Mammary epithelial cell (primary cell): ENCODE measurements around the gene KCNJ16.

ENCODE experiments used
- EZH2 ChIP-seq: IDR thresholded peaks from 2 replicates; pipeline ENCODE4 v1.6.1; 2012; ENCODE audit warnings: low read length, inconsistent platforms, borderline replicate concordance
- TF ChIP-seq, protein P1 (sequence below), 2 donors: IDR thresholded peaks in 1 of 2; conservative IDR thresholded peaks in 1 of 2; 2 replicates each; pipeline ENCODE4 v1.5.1; 2011 to 2012; ENCODE audit warnings: inconsistent platforms in 2 of 2, low read length in 2 of 2, mild to moderate bottlenecking in 2 of 2, control low read depth in 1 of 2, low read depth in 1 of 2; ENCODE audit not compliant: insufficient read depth in 1 of 2; ENCODE audit errors: extremely low read depth in 1 of 2

GRCh38 chr17:70059649-70060048 lies 15.4 kb upstream of the KCNJ16 start:
- TF ChIP-seq, protein P1, sequence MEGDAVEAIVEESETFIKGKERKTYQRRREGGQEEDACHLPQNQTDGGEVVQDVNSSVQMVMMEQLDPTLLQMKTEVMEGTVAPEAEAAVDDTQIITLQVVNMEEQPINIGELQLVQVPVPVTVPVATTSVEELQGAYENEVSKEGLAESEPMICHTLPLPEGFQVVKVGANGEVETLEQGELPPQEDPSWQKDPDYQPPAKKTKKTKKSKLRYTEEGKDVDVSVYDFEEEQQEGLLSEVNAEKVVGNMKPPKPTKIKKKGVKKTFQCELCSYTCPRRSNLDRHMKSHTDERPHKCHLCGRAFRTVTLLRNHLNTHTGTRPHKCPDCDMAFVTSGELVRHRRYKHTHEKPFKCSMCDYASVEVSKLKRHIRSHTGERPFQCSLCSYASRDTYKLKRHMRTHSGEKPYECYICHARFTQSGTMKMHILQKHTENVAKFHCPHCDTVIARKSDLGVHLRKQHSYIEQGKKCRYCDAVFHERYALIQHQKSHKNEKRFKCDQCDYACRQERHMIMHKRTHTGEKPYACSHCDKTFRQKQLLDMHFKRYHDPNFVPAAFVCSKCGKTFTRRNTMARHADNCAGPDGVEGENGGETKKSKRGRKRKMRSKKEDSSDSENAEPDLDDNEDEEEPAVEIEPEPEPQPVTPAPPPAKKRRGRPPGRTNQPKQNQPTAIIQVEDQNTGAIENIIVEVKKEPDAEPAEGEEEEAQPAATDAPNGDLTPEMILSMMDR (conservative IDR thresholded peaks at IDR 0.05 in 1 of 2, IDR thresholded peaks at IDR 0.05 in 1 of 2; ENCODE audit: extremely low read depth in 1 of 2, insufficient read depth in 1 of 2, low read depth in 1 of 2, low read length in 2 of 2) = no peak
- no peak for TF ChIP-seq EZH2
